ENCODE results near the gene SPAG16.

- TF ChIP-seq EP300 (IDR thresholded peaks at IDR 0.05; ENCODE audit: borderline replicate concordance) (no peak), EGR1 (IDR thresholded peaks at IDR 0.05) (no peak), YY1 (IDR thresholded peaks at IDR 0.05; ENCODE audit: low read depth) (no peak), CEBPB (IDR thresholded peaks at IDR 0.05) (no peak), NFIC (IDR thresholded peaks at IDR 0.05) (no peak), TAF1 (IDR thresholded peaks at IDR 0.05; ENCODE audit: low read depth) (no peak), ZBTB7A (IDR thresholded peaks at IDR 0.05; ENCODE audit: low read depth) (no peak), TCF12 (IDR thresholded peaks at IDR 0.05; ENCODE audit: low read depth) (no peak), FOXM1 (IDR thresholded peaks at IDR 0.05; ENCODE audit: borderline replicate concordance, low read depth) (no peak), TEAD4 (IDR thresholded peaks at IDR 0.05) (no peak)
- TF ChIP-seq, protein P1, sequence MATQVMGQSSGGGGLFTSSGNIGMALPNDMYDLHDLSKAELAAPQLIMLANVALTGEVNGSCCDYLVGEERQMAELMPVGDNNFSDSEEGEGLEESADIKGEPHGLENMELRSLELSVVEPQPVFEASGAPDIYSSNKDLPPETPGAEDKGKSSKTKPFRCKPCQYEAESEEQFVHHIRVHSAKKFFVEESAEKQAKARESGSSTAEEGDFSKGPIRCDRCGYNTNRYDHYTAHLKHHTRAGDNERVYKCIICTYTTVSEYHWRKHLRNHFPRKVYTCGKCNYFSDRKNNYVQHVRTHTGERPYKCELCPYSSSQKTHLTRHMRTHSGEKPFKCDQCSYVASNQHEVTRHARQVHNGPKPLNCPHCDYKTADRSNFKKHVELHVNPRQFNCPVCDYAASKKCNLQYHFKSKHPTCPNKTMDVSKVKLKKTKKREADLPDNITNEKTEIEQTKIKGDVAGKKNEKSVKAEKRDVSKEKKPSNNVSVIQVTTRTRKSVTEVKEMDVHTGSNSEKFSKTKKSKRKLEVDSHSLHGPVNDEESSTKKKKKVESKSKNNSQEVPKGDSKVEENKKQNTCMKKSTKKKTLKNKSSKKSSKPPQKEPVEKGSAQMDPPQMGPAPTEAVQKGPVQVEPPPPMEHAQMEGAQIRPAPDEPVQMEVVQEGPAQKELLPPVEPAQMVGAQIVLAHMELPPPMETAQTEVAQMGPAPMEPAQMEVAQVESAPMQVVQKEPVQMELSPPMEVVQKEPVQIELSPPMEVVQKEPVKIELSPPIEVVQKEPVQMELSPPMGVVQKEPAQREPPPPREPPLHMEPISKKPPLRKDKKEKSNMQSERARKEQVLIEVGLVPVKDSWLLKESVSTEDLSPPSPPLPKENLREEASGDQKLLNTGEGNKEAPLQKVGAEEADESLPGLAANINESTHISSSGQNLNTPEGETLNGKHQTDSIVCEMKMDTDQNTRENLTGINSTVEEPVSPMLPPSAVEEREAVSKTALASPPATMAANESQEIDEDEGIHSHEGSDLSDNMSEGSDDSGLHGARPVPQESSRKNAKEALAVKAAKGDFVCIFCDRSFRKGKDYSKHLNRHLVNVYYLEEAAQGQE (IDR thresholded peaks at IDR 0.05; ENCODE audit: low read depth), result no peak
- TF ChIP-seq, protein P2, sequence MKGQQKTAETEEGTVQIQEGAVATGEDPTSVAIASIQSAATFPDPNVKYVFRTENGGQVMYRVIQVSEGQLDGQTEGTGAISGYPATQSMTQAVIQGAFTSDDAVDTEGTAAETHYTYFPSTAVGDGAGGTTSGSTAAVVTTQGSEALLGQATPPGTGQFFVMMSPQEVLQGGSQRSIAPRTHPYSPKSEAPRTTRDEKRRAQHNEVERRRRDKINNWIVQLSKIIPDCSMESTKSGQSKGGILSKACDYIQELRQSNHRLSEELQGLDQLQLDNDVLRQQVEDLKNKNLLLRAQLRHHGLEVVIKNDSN (IDR thresholded peaks at IDR 0.05), result no peak
Measured at GRCh38 chr2:214185546-214185945, 901.3 kb downstream of the SPAG16 start.

Data from Ishikawa (cell line).